ENCODE measurements around the gene FAM20C.

The FAM20C gene

DNA sequence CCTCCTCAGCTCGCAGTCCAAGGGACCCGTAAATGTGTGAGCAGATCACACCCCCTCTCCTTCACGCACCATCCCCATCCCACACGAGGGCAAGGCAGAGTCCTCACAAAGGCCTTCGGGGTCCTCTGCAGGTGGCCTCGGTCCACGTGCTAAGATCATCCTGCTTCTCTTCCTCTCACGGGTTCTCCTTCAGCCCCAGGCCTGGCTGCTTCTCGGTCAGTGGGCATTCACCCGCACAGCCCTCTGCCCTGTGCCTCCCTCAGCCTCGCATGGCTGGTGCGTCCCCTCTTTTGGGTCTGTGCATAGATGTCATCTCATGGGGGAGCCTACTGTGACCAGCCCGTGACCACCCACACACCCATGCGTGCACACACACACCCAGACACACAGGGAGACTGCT, 80.3 kb downstream of the FAM20C start:
- no peak for DNase-seq (ENCODE audit: low read depth)

DNA sequence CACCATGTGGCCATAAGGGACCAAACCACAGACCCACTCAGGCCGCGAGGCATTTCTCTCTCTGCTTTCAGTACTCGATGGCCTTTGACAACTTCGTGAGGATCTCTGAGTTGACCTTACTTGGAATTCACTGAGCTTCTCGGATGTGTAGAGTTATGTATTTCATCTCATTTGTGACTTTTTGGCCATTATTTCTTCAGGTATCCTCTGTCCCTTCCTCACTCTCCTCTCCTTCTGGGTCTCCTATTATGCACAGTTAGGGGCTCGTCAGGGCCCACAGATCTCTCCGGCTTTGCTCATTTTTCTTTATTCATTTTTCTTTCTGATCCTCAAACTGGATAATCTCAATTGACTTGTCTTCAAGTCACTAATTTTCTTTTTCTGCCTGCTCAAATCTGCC, 81.0 kb downstream of the FAM20C start:
- DNase-seq (ENCODE audit: low read depth) = no peak

DNA sequence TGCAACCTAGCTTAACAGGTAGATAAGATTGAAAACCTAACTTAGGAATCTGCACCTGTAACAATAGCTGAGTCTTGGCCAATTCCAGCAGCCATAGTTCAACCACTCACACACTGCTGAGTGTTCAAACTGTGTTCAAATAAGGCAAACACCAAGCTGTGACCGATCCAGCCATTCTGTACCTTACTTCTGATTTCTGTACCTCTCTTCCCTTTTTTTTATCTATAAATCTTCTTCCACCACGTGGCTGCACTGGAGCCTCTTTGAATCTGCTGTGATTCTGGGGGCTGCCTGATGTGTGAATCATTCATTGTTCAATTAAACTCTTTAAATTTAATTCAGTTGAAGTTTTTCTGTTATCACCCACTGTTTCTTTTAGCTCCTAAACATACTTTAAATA, 81.9 kb downstream of the FAM20C start:
- DNase-seq (ENCODE audit: low read depth) = no peak

DNA sequence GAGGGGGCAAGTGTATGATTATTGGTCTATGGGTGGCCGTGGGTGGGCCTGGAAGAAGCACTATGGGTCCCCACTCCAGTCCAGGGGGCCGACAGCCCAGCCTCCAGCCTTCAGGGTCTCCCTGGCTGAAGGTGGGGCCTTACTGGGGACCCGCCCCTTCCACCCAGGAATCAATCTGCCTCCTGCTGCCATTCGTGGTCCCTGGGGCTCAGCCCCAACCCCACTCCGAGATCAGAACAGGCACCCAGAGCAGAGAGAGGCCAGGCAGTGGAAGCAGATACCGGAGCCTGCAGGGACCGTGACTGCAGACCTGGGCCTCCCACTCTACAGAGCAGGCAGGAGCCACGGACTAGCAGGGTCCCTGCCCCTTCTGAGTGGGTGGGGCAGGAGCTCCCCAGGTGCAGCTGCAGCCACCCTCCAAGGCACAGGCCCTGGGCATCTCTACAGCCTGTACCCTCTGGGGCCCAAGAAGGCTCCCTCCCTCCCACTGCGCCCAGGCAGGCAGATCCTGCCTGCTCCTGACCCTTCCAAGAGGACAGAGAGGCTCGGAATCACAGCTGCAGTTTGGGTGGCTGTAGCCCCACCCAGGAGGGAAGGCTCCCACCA, 84.0 kb downstream of the FAM20C start:
- DNase-seq (ENCODE audit: low read depth) = no peak

DNA sequence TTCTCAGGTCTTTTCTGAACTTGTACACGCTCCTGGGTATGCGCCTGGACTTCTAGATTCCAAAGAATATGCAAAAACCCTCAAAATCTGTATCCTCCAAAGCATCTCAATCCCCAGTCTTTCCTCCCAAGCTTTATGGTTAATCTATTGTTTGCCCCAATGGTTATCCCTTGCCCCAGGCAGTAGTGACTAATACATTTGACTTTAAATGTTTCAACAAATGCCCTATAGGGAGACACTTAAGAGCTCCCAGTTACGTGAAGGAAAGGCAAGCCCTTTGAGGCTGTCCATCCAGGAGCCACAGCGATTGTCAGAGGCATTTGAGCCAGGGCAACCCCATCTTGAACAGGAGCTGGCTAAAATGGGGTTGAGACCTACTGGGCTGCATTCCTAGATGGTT, 84.9 kb downstream of the FAM20C start:
- DNase-seq (ENCODE audit: low read depth) = no peak

DNA sequence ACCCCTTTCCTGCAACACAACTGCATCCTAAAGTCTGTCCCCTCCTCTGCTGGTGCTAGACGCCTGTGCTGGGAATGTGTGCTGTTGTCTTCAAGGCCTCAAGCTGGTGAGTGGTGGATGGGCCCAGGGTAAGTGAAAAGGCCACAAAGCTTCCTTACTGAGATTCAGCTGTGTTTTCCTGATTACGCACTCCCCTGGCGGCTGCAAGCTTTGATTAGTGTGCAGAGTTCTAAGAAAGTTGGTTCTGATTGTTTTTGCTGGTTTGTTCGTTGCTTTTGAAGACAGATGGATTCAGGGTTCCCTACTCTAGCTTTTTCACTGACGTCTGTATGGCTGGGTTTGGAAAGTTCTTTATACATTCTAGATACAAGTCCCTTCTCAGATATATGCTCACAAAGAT, 85.7 kb downstream of the FAM20C start:
- no peak for DNase-seq (ENCODE audit: low read depth)

DNA sequence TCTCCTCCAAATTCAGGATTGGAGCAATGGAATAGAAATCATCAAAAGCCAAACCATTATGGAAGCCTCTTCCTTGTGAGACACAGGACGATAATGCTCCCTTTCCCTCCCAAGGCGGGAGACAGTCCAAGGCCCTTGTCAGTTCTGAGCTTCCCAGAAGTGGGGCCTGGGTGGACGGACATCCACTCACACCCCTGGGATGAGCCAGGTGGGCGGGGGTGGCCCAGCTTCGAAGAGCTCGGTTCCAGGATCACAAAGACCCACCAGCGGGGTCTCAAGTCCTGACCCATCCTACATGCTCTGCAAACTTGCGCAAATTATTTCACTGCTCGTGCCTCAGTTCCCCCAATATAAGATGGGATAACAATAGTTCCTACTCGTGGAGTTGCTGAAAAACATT, 87.5 kb downstream of the FAM20C start:
- DNase-seq (ENCODE audit: low read depth) = no peak

DNA sequence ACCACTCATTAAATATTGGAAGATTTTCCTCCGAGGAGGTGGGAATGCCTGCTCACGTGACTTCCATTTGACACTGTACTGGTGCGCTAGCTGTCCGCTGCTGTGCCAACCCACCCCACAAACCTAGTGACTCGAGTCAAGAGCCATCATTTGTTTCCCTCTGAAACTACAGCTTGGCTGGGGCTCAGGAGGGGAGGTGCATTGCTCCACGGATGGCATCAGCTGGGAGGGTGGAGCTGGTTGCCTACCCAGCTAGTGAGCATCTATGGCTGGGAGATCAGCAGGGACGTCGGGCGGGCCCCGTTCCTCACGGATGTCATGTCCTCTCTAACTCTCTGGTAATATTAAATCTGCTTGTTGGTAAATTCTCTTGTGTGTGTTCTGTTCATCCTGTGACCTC, 88.1 kb downstream of the FAM20C start:
- no peak for DNase-seq (ENCODE audit: low read depth)

DNA sequence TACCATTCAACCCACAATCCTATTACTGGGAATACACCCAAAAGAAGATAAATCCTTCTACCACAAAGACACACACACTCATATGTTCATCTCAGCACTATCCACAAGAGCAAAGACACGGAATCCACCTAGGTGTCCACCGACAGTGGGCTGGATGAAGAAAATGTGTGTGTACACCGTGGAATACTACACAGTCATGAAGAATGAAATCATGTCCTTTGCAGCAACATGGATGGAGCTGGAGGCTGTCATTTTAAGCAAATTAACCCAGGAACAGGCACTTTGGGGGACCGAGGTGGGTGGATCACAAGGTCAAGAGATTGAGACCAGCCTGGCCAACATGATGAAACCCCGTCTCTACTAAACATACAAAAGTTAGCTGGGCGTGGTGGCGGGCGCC, 89.3 kb downstream of the FAM20C start:
- no peak for DNase-seq (ENCODE audit: low read depth)

DNA sequence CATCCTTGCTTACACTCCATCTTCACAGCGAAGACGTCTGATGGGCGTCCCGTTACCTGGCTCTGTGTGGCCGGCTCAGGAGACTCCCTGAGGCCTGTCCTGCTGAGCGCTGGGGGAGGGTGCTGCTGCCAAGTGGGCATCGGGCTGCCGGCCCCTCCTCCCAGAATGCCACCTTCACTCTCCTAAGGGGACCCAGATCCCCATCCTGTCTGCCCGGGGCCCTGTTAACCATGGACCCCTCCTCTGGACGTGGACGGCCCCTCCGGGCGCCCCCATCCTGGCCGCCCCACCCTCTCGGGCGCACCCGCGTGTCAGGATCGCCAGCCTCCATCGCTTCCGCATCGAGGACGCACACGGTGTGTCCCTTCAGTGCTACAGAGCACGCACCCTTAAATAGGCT, 90.2 kb downstream of the FAM20C start:
- no peak for DNase-seq (ENCODE audit: low read depth)

DNA sequence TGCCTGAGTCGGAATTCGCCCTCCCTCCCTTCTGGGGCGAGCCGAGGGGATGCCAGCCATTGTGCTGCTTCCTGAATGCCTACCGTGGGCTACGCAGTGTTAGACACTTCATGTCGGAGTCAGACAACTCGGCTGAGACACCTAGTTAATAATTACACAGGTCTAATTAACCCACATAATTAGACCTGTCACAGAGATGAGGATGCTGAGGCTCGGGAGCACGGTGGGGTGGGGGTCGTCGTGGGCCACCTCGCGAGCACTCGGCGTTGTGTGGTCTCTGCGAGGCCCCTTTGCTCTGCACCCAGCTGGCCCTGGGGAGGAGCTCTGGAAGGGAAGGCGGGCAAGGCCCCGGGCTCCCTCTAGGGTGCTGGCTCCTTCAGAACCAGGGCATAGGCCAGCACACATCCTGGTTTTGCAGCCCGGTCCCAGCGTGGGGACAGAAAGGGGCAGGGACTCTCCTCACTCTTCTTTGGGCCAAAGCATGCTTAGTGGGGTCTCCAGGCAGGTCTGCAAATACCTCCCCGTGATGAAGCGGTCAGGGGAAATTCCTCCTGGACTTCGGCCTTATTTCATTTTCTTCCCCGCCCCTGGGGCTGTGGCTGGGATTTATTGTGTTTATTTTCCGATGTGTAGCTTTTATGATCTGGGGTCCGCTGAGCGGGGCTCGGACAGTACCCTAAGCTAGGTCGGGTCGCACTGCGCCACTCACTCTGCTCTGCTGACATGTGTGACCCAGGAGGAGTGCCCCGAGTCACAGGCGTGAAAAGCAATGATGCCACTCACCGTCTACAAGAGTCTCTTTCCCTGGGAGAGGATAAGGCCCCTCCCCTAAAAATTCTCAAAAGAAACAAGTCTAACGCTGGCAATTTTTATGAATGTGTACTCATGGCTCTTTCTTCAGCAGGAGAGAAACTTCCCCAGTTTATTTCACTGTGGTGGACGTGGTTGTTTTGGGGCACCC, 92.7 kb downstream of the FAM20C start:
- DNase-seq (ENCODE audit: low read depth) = no peak

DNA sequence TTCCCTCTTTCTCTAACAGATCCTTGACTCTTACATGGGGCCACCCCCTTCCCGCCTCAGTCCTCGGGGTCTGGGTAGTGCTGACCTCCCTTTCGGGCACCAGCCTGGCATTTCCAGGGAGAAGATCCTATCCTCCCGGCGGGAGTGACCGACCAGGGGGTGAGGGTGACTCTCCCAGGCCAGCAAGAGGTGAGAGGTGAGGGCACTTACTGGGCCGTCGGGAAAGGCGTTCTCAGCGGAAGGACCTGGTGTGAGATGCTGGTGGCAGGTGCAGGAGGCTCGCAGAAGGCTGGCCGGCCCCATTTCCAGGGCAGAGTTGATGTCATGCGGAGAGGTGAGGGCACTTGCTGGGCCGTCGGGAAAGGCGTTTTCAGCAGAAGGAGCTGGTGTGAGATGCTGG, 93.4 kb downstream of the FAM20C start:
- no peak for DNase-seq (ENCODE audit: low read depth)

DNA sequence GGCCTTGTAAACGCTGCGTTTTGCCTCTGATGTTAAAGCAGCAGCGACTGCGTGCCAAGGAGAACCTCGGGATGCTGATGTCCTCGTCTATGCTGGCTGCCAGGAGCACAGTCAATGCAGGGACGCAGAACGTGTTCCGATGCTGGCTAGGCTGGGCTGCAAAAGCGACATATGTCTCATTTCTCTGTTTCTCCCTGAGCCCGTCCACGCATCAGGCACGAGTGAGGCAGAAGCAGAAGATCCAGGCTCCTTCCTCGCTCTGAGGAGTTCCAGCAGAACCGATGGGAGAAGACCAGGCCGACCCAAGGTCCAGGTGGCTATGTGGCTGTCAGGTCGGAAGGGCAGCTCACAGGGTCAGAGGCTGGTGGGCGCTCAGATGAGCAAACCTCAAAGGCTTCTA, 93.9 kb downstream of the FAM20C start:
- DNase-seq (ENCODE audit: low read depth) = no peak

DNA sequence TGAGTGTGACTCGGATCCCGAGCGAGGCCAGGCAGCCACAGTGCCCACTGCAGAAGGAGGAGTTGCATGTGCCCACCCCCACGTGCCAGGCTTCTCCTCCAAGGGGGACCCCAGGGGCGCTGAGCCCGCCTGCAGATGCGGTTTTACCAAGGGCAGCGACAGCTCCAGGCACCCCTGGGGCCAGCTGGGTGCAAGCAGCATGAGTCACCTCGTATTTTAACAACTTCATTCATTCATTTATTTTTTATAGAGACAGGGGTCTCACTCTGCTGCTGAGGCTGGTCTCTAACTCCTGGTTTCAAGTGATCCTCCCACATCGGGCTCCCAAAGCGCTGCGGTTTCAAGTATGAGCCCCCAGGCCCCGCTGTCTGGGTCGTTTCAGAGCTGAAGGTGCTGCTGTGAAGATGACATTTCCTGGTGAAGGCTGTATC, 96.3 kb downstream of the FAM20C start:
- no peak for DNase-seq (ENCODE audit: low read depth)

DNA sequence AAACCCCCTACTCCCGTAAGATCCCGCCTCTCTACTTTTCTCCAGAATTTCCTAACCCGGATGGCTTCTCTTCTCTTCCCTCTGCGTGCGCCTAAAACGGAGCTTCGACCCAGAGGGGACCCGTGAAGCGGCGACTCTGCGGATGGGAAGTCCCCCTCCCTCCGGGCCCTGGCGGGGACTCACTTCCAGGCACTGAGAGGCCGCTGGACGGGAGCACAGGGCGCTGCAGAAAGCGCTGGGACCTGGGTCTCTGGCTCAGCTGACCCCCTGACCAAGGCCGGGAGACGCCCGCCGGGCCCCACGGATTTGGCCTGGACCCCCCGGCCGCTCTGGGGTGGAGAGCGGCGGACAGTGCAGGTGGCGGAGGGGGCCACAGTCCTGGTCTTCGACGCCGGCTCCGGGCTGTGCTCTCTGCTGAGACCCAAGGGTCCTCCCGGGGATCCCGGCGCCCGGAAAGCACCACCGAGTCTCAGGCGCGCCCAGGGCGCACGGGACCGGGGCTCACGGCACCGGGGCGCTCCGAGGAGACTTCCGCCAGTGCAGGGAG, 96.9 kb downstream of the FAM20C start:
- DNase-seq (ENCODE audit: low read depth) = no peak

DNA sequence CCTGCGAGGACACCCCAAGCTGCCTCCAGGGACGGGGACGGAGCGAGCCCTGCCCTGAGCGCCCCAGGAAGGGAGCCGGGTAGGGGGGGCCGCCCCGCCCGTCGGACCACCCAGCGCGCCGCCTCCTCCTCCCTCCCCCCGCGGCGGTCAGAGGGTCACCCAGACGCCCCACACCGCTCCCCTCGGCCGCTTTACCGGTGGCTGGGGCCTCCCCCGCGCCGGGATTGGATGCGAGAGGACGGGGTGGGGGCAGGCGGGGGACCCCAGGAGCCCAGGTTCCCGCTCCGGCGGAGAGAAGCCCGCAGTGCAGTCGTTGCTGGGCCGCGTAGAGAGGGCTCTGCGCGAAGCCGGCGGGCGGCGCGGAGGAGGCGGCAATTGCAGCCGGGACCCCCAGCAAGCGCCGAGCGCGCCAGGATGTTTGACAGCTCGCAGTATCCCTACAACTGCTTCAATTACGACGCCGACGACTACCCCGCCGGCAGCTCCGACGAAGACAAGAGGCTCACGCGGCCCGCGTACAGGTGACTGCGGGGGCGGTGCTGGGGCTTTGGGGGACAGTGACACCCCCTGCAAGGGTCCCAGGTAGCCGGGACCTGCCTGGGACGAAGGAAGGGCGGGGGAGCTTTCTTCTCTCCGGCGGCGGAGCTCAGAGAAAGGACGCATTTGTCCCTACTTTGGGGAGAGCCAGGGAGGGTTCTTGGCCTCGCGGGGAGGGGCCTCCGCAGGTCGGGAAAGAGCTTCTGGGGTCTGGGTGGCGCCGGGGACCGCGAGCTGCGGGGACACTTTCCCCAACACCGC, 97.6 kb downstream of the FAM20C start, which contains the start of gene FOXL3:
TSS of gene FOXL3 (plus strand) at position 415 of the 798 bp plus-strand sequence. CDS start at position 415, 0 bp downstream.
- no peak for DNase-seq (ENCODE audit: low read depth)

DNA sequence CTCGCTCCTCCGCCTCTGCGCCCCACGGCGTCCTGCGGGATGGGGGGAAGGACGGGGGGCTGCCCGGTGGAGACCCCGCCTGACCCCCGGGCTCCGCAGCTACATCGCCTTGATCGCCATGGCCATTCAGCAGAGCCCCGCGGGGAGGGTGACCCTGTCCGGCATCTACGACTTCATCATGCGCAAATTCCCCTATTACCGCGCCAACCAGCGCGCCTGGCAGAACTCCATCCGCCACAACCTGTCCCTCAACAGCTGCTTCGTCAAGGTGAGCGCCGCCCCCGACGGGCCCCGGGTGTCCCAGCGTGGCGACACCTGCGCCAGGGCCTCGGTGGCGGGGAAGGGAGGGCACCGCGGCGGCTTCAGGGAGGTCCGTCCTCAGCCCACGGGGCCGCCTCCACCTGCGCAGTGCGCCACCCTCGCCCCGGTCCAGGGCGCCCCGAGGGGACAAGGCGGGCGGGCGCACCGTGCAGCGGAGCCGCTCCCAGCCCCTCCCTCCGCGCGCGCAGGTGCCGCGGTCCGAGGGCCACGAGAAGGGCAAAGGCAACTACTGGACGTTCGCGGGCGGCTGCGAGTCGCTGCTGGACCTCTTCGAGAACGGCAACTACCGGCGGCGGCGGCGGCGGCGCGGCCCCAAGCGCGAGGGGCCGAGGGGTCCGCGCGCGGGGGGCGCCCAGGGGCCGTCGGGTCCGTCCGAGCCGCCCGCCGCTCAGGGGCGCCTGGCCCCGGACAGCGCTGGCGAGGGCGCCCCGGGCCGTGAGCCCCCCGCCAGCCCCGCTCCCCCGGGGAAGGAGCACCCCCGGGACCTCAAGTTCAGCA, 98.4 kb downstream of the FAM20C start:
- no peak for DNase-seq (ENCODE audit: low read depth)

DNA sequence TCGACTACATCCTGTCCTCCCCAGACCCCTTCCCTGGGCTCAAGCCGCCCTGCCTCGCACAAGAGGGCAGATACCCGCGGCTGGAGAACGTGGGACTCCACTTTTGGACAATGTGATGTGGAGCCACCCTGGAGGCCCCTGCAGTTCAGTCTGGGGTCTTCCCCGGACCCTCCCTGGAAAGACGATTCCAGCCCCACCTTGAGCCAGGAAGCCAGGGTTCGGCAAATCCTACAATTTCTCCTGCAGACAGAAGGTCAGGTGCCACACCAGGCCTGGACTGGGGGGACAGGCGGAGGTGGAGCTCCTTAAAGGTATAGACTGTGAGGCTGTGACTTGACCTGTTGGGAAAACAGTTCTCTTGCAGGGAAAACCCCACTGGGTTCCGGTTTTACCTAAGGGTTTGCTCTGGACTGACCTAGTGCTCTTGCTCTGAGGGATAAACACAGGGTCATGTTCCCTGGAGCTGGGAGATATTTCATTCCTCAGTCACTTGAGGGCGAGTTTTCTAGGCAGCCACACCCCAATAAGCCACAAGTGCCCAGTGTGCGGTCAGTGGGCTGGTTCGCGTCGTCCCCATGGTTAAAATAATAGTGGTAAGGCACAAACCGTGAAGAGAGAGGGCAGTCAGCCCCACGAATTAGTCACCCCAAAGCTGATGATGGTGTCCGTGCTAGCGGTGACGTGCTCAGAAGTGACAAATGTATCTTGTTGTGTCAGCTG, 99.2 kb downstream of the FAM20C start:
- no peak for DNase-seq (ENCODE audit: low read depth)

DNA sequence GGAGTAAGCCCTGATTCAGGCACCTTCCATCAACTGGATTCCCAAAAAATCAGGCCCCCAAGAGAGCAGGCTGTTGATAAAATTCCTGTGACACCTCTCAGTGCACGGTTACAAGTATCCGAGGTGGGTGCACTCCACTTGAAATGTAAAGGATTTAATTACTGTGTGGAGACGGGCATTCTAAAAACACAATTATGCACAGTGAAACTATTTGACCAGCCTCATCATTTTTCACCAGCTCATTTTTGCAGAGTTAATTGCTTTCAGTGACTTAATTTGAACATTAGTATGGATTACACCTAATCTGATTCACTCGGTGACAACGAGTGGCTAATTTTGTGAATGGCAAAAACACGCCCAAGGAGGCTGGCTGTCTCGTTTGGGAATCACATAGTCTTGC, 99.9 kb downstream of the FAM20C start:
- no peak for DNase-seq (ENCODE audit: low read depth)

DNA sequence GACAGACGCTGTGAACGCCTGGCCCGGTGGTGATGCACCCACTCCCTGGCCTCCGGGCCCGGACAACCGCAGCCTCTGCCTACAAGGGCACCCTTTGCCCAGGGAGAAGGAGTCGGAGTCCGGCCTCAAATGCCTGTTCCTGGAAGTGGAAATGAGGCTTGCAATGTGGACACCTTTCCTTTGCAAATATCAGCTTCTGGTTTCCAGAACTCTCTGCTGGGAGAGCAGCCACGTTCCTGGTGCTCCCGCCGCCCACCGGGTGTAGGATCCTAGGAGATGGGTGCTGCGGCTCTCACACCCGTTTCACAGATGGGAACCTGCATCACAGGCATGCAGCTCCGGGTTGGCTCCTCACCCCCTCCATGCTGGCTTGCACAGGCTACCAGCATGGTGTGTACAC, 100.5 kb downstream of the FAM20C start:
- no peak for DNase-seq (ENCODE audit: low read depth)
